ENCODE results near the gene OLFM1.
"Not testable (repeated sequence)": the region's sequence is repeated elsewhere in the genome, so short reads cannot be mapped to it uniquely, and the experiment has no call there.

OLFM1 gene

GRCh38 chr9:135108831-135109510 is 21.5 kb downstream of the OLFM1 start:
- TF ChIP-seq CTCF (IDR thresholded peaks at IDR 0.05; ENCODE audit: low read depth, low read length), result no peak
- no peak overlapping the region for H3K4me3 ChIP-seq (ENCODE audit: low read depth, low read length)

GRCh38 chr9:135109650-135110049 is 22.2 kb downstream of the OLFM1 start:
- TF ChIP-seq CTCF (IDR thresholded peaks at IDR 0.05; ENCODE audit: low read depth, low read length), result no peak
- H3K4me3 ChIP-seq (ENCODE audit: low read depth, low read length), result no peak overlapping the region

- TF ChIP-seq CTCF (IDR thresholded peaks at IDR 0.05; ENCODE audit: low read depth, low read length), result no peak
- H3K4me3 ChIP-seq (ENCODE audit: low read depth, low read length), result no peak overlapping the region
These were observed 22.9 kb downstream of the OLFM1 start for GRCh38 chr9:135110416-135110815.

- not testable (repeated sequence) for H3K4me3 ChIP-seq (ENCODE audit: low read depth, low read length)
These were observed 24.1 kb downstream of the OLFM1 start for GRCh38 chr9:135111600-135111999.

GRCh38 chr9:135116371-135116770 is 28.9 kb downstream of the OLFM1 start:
- H3K4me3 ChIP-seq (ENCODE audit: low read depth, low read length), result no peak overlapping the region
- TF ChIP-seq CTCF (IDR thresholded peaks at IDR 0.05; ENCODE audit: low read depth, low read length), result no peak

GRCh38 chr9:135116881-135117280 is 29.4 kb downstream of the OLFM1 start:
- no peak overlapping the region for H3K4me3 ChIP-seq (ENCODE audit: low read depth, low read length)
- TF ChIP-seq CTCF (IDR thresholded peaks at IDR 0.05; ENCODE audit: low read depth, low read length), result no peak

GRCh38 chr9:135117281-135117680 is 29.8 kb downstream of the OLFM1 start:
- H3K4me3 ChIP-seq (ENCODE audit: low read depth, low read length), result no peak overlapping the region
- TF ChIP-seq CTCF (IDR thresholded peaks at IDR 0.05; ENCODE audit: low read depth, low read length), result no peak

GRCh38 chr9:135119496-135120064 is 32.1 kb downstream of the OLFM1 start:
- TF ChIP-seq CTCF (IDR thresholded peaks at IDR 0.05; ENCODE audit: low read depth, low read length), result no peak
- H3K4me3 ChIP-seq (ENCODE audit: low read depth, low read length), result no peak overlapping the region
